OCI-LY3 (cell line): Measurements from ENCODE around the gene GRIK4.

Experiments used
- H2AFZ ChIP-seq: fragments of 200-600, 300-600 bp; shearing (Covaris generic); 2 replicates; pipeline ENCODE4 v1.6.0; 2014; ENCODE audit warnings: antibody characterized with exemption, low read depth, low read length
- H3K27ac ChIP-seq: fragments of 200-600, 300-600 bp; sonication (generic); 2 replicates; pipeline ENCODE4 v1.5.1; 2014; ENCODE audit warnings: mild to moderate bottlenecking, low read length, moderate library complexity, mixed read lengths
- H3K27me3 ChIP-seq: fragments of 200-600, 300-600 bp; sonication (generic); 2 replicates; pipeline ENCODE4 v1.6.1; 2014; ENCODE audit warnings: low read depth, low read length, mixed read lengths
- H3K36me3 ChIP-seq: fragments of 200-600, 300-600 bp; sonication (generic); replicated peaks from 2 replicates; pipeline ENCODE3; 2014; ENCODE audit warnings: low read depth, low read length, mixed read lengths
- H3K4me1 ChIP-seq: fragments of 300-600, 200-600 bp; sonication (generic); 2 replicates; pipeline ENCODE4 v1.6.1; 2014; ENCODE audit warnings: low read length, mixed read lengths
- H3K4me2 ChIP-seq: fragments of 200-600, 300-600 bp; sonication (generic); 2 replicates; pipeline ENCODE4 v1.6.1; 2014; ENCODE audit warnings: low read length, mixed read lengths
- H3K4me3 ChIP-seq: fragments of 300-600, 200-600 bp; sonication (generic); 2 replicates; pipeline ENCODE4 v1.5.1; 2014; ENCODE audit warnings: antibody characterized with exemption, mild to moderate bottlenecking, low read length, moderate library complexity
- H3K79me2 ChIP-seq: fragments of 300-600, 200-600 bp; shearing (Covaris generic); 2 replicates; pipeline ENCODE4 v1.6.1; 2014; ENCODE audit warnings: mild to moderate bottlenecking, low read length, mixed read lengths
- H3K9ac ChIP-seq: fragments of 300-600, 200-600 bp; shearing (Covaris generic); 2 replicates; pipeline ENCODE4 v1.6.0; 2014; ENCODE audit warnings: mild to moderate bottlenecking, low read length, moderate library complexity
- H3K9me3 ChIP-seq: fragments of 200-600, 300-600 bp; shearing (Covaris generic); 2 replicates; pipeline ENCODE4 v1.6.1; 2014; ENCODE audit warnings: low read length, mixed read lengths; ENCODE audit not compliant: insufficient read depth
- H4K20me1 ChIP-seq: fragments of 200-600, 300-600 bp; sonication (generic); 2 replicates; pipeline ENCODE4 v1.6.1; 2016; ENCODE audit warnings: low read length, mixed read lengths; ENCODE audit not compliant: insufficient read depth
- EZH2phosphoT487 ChIP-seq: fragments of 200-600 bp; shearing (Covaris generic); IDR thresholded peaks from 2 replicates; pipeline ENCODE4 v1.6.1; 2018; ENCODE audit warnings: antibody characterized with exemption, mixed run types, low read depth
- TF ChIP-seq, protein P1 (sequence below): fragments of 200-600, 300-600 bp; sonication (generic); IDR thresholded peaks from 2 replicates; pipeline ENCODE4 v1.5.1; 2014; ENCODE audit warnings: antibody characterized with exemption, low read length, low read depth

GRIK4 gene

DNA sequence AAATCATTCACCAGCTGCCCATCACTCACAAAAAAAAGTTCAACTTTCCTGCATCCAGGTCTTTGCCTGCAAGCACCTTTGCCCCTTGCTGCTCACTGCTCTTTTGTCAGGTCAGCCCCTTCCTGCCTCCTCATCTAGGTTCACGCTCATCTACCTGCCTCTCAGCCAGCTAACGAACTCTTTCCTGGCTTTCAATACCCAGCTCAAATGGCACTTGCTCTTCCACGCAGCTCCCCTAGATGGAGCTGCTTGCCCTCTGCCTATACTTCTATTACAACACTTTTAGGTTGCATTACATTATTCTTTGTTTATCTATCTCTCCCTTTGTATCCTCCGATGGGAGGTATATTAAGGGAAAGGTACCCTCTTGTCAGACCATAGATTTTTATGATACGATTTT is 433.5 kb downstream of the GRIK4 start:
- Histone ChIP-seq H3K4me1 (no peaks in the 10 kb centered on the region), H3K36me3 (no peaks in the 10 kb centered on the region), H3K27ac (no peak overlapping the region), H2AFZ (no peak overlapping the region), H3K27me3 (peaks cover 69% of the 10 kb centered on the region), H3K9me3 (peaks cover 10% of the 10 kb centered on the region; the same call in 1 of the 2 replicates), H4K20me1 (no peaks in the 10 kb centered on the region), H3K9ac (no peak overlapping the region), H3K4me2 (no peak overlapping the region), H3K4me3 (no peak overlapping the region), H3K79me2 (no peaks in the 10 kb centered on the region)
- TF ChIP-seq, protein P1, sequence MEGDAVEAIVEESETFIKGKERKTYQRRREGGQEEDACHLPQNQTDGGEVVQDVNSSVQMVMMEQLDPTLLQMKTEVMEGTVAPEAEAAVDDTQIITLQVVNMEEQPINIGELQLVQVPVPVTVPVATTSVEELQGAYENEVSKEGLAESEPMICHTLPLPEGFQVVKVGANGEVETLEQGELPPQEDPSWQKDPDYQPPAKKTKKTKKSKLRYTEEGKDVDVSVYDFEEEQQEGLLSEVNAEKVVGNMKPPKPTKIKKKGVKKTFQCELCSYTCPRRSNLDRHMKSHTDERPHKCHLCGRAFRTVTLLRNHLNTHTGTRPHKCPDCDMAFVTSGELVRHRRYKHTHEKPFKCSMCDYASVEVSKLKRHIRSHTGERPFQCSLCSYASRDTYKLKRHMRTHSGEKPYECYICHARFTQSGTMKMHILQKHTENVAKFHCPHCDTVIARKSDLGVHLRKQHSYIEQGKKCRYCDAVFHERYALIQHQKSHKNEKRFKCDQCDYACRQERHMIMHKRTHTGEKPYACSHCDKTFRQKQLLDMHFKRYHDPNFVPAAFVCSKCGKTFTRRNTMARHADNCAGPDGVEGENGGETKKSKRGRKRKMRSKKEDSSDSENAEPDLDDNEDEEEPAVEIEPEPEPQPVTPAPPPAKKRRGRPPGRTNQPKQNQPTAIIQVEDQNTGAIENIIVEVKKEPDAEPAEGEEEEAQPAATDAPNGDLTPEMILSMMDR = peak; percentile 44
- TF ChIP-seq EZH2phosphoT487 = no peak

DNA sequence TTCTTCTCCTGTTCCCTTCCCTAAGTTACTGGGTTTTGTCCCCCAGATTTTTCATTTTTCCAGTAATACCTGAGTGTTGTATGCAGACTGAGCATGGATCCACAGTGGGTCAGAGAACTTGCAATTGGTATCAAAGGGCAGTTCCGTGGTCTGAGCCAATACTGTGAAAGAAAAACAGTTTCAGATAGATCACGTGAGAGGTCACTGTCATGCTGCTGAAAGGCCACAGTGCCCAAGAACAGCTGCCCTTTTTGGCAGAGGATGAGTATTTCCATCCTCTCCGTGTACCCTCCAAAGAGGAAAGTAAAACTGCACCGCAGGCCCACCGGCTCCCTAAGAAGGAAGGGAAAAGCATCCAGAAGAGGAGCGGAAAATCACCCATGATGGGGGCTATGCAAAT is 439.3 kb downstream of the GRIK4 start:
- no peaks in the 10 kb centered on the region for H4K20me1 ChIP-seq
- peak overlapping the region; percentile 29 for H3K4me2 ChIP-seq
- peaks cover 62% of the 10 kb centered on the region for H3K27me3 ChIP-seq
- peaks cover 7% of the 10 kb centered on the region; the same call in 1 of the 2 replicates for H3K4me1 ChIP-seq
- H3K79me2 ChIP-seq = no peaks in the 10 kb centered on the region
- H3K9me3 ChIP-seq = no peaks in the 10 kb centered on the region
- H3K9ac ChIP-seq = no peak overlapping the region
- H2AFZ ChIP-seq = no peak overlapping the region
- no peaks in the 10 kb centered on the region for H3K36me3 ChIP-seq
- no peak overlapping the region for H3K4me3 ChIP-seq
- H3K27ac ChIP-seq = no peak overlapping the region
- no peak for TF ChIP-seq EZH2phosphoT487
- TF ChIP-seq, protein P1 = no peak

DNA sequence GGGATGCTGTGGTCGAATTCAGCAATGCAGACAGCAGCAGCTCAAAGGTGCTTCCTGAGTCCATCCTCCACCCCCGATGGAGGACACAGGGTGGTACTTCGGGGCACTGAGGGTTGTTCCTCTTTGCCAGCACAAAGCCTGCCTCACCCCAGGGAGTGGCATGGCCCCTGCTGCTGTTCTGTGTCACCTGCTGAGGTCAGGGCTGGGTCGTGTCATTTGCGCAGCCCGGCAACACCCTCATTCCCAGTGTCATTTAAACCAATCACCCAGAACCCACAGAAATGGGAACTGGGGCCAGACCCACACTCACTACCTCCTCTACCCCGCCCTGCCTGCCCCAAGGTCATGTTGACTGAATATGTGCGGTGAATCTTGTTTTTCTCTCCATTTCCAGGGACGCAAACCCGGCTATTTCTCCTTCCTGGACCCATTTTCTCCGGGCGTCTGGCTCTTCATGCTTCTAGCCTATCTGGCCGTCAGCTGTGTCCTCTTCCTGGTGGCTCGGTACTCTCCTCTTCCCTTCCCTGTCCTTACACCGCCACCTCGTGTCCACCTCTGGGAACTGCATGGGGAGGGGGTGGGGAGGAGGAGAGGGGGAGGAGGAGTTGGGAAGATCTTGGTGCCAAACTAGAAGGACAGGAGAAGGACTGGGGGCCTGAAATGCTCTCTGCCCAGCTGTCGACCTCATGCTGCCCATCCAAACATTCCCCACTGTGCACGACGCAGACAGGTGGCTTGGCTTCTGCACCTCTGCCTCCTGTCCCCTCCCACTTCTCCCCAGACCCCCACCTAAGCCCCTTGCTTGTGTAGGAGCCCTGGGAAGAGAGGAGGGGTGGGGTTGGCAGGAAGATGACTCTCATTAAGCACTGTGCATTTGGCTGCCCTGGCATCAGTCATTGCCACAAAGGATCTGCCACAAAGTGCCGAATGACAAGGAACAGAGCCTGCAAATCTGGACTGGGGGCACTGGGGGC is 441.2 kb downstream of the GRIK4 start:
- Histone ChIP-seq H3K4me3 (peak overlapping the region; percentile 77), H3K36me3 (no peaks in the 10 kb centered on the region), H4K20me1 (no peaks in the 10 kb centered on the region), H3K27me3 (peaks cover 46% of the 10 kb centered on the region), H3K4me1 (peaks cover 15% of the 10 kb centered on the region), H3K79me2 (no peaks in the 10 kb centered on the region), H2AFZ (peak overlapping the region; percentile 94), H3K9ac (peak overlapping the region; percentile 56), H3K9me3 (no peaks in the 10 kb centered on the region), H3K27ac (no peak overlapping the region), H3K4me2 (peak overlapping the region; percentile 89)
- no peak for TF ChIP-seq EZH2phosphoT487
- TF ChIP-seq, protein P1 = peak; percentile 89

DNA sequence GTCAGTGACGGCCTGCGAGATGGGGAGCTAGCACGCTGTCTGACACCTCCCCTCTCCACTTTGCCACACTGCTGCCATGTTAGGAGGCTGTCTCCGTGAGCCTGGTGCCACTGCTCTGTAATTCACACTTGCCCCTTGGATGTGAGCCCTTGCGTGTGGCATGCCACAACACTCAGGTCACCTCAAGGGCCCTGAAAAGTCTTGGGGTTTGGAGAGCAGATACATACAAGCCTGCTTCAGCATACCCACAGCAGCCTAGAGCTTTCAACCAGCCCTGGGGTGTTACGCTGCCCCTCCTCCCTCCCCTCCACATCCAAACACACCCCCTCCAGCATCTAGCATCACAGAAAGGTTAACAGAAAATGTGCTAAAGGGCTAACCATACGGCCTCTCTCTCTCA is 442.8 kb downstream of the GRIK4 start:
- TF ChIP-seq, protein P1 = no peak
- TF ChIP-seq EZH2phosphoT487 = no peak

More for the DNA sequence above, 442.8 kb downstream of the GRIK4 start:
- H4K20me1 ChIP-seq = no peaks in the 10 kb centered on the region
- H2AFZ ChIP-seq = no peak overlapping the region
- peaks cover 34% of the 10 kb centered on the region for H3K27me3 ChIP-seq
- H3K4me3 ChIP-seq = no peak overlapping the region
- no peaks in the 10 kb centered on the region for H3K36me3 ChIP-seq
- H3K4me1 ChIP-seq = peaks cover 15% of the 10 kb centered on the region
- no peaks in the 10 kb centered on the region for H3K9me3 ChIP-seq
- H3K27ac ChIP-seq = no peak overlapping the region
- no peaks in the 10 kb centered on the region for H3K79me2 ChIP-seq
- H3K9ac ChIP-seq = no peak overlapping the region
- no peak overlapping the region for H3K4me2 ChIP-seq
